GM12891 (cell line): ENCODE measurements around the gene RABEP2.

ENCODE experiments used
- PAX5 ChIP-seq: IDR thresholded peaks from 2 replicates; pipeline ENCODE4 v1.6.1; 2011; ENCODE audit warnings: low read length, moderate library complexity, mild to moderate bottlenecking; ENCODE audit not compliant: insufficient read depth, severe bottlenecking
- POLR2A ChIP-seq: IDR thresholded peaks from 2 replicates; pipeline ENCODE4 v1.6.1; 2011; ENCODE audit warnings: low read depth, low read length, control low read depth
- POLR2AphosphoS5 ChIP-seq: IDR thresholded peaks from 2 replicates; pipeline ENCODE4 v1.6.1; 2011; ENCODE audit warnings: low read depth, low read length, control low read depth
- POU2F2 ChIP-seq: IDR thresholded peaks from 2 replicates; pipeline ENCODE4 v1.6.1; 2011; ENCODE audit warnings: low read depth, mild to moderate bottlenecking, control low read depth, low read length, moderate library complexity
- SPI1 ChIP-seq: IDR thresholded peaks from 2 replicates; pipeline ENCODE4 v1.6.1; 2011; ENCODE audit warnings: low read depth, low read length, control low read depth
- TAF1 ChIP-seq: IDR thresholded peaks from 2 replicates; pipeline ENCODE4 v1.6.1; 2011; ENCODE audit warnings: low read depth, low read length, control low read depth

DNA sequence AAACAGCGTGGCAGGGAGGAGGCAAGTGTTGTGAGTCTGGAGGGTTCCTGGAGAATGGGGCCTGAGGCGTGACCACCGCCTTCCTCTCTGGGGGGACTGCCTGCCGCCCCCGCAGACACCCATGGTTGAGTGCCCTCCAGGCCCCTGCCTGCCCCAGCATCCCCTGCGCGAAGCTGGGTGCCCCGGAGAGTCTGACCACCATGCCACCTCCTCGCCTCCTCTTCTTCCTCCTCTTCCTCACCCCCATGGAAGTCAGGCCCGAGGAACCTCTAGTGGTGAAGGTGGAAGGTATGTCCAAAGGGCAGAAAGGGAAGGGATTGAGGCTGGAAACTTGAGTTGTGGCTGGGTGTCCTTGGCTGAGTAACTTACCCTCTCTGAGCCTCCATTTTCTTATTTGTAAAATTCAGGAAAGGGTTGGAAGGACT is 6.8 kb upstream of the RABEP2 start, which contains the start of gene CD19:
- 0 out of 2 replicates have a peak, but pooled peaks have one; percentile 14 for TF ChIP-seq TAF1
- peak; percentile 63; the same call in 1 of the 2 replicates for TF ChIP-seq POLR2AphosphoS5
- TF ChIP-seq POLR2A: peak; percentile 62
- TF ChIP-seq POU2F2: no peak
- no peak for TF ChIP-seq SPI1
- peak; percentile 98 for TF ChIP-seq PAX5
